Activated CD8-positive, alpha-beta memory T cell treated with anti-CD3 and anti-CD28 coated beads for 48 hours (primary cell): ENCODE results near the gene ZNF280D.

Source experiments
- DNase-seq, 3 experiments: peaks; one replicate each; pipeline ENCODE4 v3.0.0-alpha.2; 2020; ENCODE audit warnings: low read depth in 2 of 3, low spot score in 2 of 3

Gene ZNF280D

DNA sequence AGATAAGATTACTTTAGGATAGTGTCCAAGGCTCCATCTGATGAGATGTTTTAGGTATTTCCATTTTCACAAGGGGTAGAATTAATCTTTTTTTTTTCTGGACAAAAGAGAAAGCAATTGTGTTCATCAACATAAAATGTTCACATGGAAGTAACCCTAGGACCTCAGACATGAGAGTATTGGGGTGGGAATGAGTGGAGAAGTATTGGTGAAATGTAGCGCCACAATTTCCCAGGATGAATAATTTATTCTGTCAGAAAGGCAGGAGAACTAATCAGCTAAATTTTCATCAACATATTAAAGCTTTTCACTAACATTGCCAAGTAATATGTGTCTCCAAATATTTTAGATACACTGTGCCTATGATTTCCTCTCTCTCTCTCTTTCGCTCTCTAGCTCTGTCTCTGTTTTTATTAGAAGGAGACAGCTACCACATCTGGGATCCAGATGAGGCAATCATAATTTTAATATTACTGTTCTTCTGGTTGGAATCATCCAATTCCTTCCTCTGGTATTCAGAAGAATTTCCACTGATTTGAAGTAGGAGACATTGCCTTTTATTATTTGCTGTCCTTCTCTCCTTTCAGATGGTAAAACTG, 21.6 kb upstream of the ZNF280D start:
- no peak for DNase-seq

GRCh38 chr15:56752986-56753385, 19.7 kb upstream of the ZNF280D start:
- no peak for DNase-seq

GRCh38 chr15:56749982-56750381, 16.7 kb upstream of the ZNF280D start:
- no peak for DNase-seq

DNA sequence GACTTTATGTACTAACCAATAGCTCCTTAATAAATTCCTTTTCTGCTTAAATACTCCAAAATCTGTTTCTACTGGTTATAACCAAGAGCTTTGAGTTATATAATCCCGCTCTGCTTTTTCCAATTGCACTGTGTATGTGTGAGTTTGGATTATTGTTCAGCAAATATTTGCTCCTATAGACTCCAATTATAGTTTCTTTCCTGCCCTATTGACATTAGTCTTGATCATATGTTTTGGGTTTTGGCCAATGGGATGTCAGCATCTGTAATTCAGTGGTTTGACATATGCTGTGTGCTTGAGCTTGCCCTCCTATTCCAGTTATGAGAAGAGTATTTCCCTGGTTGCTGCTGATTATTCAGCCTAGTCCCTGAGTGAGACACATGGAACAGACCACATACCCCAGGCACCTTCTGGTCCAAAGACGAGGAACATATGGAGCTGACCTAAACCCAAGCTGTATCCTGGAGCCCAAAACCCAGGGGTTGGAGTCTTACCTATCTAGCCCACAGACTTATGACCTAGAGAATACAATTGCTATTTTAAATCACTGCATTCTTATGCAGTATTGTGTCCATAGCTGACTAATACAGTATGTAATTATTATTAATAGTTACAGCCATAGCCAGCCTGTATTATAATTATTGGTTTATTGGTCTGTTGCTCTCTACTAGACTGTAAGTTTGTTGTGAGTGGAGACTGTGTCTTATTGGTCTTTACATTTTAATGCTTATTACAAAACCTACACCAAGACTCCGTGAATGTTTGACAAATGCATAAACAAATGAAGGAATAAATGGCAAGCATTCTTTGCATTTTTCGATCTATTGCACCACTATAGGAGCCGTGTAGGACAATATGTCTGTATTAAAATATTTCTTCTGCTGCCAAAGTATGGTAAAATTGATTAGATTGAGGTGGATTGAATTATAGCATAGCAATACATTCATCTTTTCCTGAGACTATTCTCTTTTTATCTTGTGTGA, 11.7 kb upstream of the ZNF280D start:
- no peak for DNase-seq

DNA sequence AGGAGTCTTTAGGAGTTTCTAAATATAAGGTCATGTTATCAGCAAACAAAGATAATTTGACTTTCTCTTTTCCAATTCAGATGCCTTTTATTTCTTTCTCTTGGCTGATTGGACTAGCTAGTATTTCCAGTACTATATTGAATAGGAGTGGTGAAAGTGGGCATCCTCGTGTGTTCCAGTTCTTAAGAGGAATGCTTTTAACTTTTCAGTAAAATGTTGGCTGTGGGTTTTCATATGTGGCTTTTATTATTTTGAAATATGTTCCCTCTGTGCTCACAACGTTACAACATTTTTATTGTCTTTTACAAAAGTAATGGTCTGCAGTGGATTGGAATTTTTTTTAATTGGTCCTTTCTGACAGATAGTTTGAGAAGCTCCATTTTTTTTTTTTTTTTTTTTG, 8.2 kb upstream of the ZNF280D start:
- DNase-seq: no peak

GRCh38 chr15:56739964-56740640, 6.8 kb upstream of the ZNF280D start:
- DNase-seq: no peak

DNA sequence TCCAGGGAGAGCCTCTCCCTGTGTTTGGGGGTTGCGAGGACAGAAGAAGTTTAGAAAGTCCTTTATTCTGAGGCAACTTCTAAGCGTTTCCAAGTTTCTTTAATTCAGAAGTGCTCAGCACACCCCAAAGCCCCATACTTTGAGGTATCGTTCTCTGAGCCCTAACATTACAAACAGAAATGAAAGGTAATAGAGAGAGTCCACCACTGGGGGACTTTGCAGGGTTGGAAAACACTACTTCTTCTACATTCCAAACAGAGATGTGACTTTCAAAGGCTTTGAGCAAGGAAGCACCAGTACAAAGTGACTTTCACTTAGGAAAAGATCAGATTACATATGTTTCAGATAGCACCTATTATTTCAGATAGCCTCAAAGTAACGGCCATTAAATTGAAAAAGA, 6.2 kb upstream of the ZNF280D start:
- DNase-seq: no peak

DNA sequence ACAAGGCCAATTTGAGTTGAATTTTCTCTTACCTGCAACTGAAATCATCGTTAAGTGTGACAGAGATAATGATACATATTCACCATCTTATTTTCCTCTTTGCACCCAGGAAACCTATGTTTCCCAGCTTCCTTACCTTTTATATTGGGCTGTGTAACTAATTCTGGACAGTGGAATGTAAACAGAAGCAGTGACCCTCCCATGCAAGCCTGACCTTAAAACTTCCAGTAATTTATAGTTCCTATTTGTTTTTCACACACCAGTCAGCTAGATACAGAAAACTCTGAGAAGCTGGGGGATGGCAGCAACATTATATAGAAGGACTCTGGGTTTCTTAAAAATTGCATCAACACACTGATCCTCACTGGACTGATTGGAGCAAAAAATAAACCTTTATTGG, 4.5 kb upstream of the ZNF280D start:
- DNase-seq: no peak

DNA sequence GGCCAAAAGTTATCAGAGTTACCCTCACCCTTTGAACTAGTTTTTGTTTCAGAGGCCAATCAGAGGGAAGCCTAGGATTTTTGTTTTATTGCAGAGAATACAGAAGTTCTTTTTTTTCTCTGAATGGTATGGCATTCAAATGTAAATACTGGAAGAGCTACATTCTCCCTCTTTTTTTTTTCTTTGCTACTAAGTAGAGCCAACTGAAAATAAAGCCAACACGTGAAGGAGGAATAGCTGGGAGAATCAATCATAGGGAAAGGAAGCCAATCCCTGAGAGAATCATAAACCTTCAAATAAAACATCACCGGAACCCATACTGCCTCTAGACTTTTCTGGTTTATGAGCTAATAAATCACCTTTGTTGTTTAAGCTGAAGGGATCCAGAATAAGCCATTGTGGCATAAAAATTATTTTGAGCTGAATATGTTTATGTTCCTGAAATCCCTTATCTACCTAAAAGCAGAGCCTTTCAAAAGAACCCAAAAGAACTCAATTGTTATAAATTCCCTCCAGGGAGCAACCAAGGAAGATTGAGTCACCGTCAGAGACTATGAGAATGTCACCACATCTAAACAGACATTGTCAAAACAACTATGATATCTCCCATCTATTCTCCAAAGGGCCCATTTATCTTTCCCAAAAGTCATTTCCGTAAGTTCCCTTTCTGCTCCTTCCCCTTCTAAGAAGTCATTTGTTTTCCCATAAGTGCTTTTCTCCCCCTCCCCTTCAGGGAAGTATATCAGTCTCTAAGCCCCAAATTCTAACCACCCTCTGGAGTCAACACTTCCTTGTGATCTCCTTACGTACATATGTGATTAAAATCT, 3.8 kb upstream of the ZNF280D start:
- DNase-seq: no peak

DNA sequence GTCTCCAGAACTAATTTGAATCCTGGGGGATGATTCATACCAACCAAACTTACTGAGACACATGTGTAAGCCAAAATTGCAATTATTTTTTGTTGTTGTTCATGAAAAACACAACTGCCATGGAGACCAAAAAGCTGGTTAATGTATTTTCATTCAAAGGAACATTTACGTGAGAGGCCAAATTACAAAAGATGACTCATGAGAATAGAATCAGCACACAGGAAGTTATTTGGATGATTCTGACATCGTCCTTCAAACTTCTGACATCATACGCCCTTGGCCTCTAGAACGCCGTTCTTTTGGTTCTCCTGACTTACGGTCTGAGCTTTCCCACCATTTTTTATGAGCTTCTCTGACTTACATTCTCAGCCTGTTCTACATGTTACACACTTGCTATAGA, 3.0 kb upstream of the ZNF280D start:
- no peak for DNase-seq

- no peak for DNase-seq
Measured at GRCh38 chr15:56735589-56735988, 2.3 kb upstream of the ZNF280D start.

DNA sequence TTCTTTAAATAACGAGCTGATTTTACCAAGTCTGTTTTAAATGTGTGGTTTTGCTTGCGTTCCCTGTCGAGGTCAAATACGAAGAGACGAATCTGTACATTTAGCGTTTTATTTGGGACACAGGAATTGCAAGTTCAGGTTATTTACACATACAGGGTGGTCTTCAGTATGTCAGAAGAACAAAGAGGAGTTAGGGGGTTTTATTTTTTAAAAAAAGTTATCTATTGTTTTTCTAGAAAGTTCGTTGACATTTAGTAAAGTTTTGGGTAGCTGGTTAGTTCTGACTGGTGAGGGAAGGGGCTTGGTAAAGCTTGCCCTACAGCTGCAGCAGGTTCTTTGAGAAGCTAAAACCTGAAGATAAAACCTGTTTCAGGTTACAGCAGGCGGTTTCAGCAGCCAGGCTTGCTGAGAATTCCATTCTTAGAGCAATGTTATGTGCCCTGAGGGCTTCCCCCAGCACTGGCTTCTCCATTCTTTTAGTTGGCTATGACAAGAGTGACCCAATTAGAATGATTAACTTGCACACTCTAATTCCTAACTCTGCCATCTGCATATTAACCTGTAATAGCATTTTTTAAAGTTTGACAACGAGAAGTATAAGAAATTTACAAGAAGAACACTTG, 815 bp upstream of the ZNF280D start:
- DNase-seq: no peak

DNA sequence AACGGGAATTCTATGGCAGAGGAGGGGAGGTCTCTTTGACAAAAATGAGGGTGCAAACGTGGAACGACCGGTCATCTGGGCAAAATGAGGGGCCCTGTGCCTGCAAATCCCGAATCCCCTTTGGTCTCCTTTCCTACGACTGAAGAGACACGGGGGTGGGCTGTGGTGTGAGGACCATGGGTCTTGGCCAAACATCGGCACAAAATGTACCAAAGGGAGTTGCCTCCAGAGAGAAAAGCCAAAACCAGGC, 498 bp downstream of the ZNF280D start:
- DNase-seq: no peak

- DNase-seq: no peak
Measured at GRCh38 chr15:56732135-56732885, 999 bp downstream of the ZNF280D start.

- no peak for DNase-seq
Measured at GRCh38 chr15:56731548-56731947, 1.8 kb downstream of the ZNF280D start.

DNA sequence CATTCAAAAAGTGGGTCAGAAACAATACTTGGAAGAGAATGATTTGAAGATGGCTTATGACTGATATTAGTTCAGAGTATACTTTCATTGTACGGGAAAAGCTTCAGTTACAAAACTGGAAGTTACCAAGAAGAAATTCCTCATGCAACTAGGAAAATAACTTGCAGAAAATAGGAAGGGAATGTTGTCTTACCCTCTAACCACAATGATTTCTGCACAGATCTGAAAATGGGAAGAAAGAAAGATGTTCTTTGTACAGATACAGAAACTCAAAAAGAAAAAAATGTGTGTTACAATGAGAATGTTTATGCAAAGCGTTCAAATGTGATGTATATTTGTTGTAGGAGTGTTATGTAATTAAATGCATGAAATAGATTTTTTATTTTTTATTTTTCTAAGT, 3.7 kb downstream of the ZNF280D start:
- no peak for DNase-seq

- no peak for DNase-seq
Measured at GRCh38 chr15:56725386-56725785, 7.9 kb downstream of the ZNF280D start.

- DNase-seq: no peak
Measured at GRCh38 chr15:56724232-56724631, 9.1 kb downstream of the ZNF280D start.

DNA sequence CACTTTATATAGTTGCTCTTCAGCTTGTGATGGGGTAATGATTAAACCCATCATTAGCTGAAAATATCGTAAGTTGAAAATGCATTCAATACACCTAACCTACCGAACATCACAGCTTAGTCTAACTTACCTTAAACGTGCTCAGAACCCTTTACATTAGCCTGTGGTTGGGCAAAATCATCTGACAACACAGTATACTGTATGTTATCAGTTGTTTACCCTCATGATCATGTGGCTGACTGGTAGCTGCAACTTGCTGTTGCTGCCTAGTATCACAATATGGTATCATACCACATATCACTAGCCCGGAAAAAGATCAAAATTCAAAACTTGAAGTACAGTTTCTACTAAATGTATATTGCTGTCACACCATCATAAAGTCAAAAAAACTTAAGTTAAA, 9.5 kb downstream of the ZNF280D start:
- no peak for DNase-seq
